ENCODE results near the gene COTL1.
A peak's percentile ranks its signal among the peaks of the same experiment; 100 is the strongest.

Gene COTL1

DNA sequence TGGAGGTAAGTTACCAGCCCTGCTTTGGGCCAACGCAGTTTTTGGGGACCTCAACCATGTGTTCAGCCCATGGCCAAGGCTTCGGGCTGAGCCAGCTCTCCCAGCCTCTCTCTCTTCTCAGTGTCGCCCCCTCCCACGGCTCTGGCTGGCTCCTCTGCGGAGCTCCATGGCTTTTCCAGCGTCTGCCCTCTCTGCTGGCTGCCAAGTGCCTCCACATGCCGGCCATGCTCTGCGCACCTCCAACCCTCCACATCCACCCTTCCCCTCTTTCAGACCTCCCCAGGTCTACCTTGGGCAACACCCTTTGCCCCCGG is 23.2 kb downstream of the COTL1 start:
- no peak for DNase-seq

DNA sequence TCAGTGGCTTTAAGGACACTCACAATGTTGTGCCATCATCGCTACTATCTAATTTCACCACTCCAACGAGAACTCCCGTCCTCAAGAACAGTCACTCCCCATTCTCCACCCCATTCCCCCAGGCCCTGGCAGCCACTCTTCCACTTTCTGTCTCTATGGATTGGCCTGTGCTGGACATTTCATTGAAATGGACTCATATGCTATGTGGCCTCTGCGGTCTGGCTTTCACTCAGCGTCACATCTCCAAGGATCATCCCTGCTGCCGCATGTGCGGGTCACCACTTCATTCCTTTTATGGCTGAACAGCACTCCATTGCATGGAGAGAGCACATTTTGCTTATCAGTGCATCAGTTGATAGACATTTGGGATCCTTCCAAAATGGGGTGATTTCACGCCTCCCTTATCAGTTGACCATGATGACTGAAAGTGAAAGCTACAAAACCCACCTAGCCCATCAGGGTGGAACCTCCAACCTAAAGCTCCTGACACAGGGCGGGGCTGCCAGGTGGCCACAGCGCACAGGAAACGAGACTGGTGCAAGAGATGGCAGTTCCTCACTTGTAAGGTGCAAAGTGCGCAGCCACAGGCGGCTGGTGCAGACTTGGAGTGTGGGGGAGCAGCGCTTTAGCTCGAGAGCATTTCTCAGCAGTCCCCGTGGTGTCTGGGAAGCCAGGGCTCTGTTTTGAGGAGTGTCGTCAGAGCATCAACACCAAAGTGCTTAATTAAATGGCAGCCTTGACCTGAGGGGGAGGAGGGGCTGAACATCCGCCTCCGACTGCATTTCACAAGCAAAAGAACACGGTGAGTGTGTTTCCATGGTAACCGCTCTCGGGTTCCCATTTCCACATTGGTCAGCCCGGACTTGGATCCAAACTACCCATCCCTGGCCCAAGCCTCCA is 23.8 kb downstream of the COTL1 start:
- peak; percentile 46 for DNase-seq

DNA sequence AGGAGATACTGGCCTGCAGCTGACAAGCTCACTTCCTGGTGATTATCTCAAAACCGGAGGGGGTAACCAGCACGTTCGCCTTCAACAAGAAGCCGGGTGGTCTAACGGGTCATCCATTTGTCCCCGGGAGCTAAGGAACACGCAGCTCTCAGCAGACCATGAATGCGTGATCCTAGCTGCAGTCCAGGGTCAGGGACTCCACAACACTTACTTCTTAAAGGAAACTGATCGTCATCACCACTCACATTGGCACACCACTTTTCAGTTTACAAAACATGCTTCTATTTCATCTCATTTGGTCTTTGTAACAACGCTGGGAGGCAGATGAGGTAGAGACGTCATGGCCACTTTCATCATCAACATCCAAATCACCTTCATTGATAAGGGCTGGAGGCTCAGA is 25.2 kb downstream of the COTL1 start:
- DNase-seq, result no peak

DNA sequence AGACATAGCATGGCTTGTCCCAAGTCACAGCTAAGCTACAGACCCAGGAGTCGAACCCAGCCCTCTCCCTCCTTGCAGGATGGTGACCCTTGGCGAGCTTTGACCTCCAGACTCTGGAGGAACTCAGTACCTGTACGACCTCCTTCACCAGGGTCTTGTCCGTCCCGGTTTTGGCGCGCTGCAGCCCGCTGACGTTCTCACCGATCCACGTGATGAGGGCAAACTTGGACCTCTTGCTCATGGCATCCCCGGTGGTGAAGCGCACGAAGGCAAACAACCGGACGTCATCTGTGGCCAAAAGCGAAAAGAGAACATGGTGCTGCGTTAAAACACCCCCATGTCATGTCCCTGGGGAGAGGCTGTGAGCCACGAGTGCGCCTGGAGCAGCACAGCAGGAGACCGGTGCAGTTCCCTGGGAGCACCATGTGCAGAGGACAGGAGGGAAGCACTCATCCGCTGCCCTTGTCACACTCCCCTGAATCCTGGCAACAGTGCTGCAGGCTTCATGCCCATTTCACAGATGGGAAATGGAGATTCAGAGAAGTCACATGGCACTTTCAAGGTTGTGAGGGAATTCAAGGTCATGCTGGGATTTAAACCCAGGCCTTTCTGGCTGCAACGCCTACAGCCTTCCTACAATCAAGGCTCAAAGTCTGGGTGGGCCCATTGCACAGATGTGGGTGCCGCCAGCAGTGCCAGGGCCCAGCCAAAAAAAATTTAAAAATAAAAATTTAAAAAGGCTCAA is 27.7 kb downstream of the COTL1 start:
- no peak for DNase-seq

DNA sequence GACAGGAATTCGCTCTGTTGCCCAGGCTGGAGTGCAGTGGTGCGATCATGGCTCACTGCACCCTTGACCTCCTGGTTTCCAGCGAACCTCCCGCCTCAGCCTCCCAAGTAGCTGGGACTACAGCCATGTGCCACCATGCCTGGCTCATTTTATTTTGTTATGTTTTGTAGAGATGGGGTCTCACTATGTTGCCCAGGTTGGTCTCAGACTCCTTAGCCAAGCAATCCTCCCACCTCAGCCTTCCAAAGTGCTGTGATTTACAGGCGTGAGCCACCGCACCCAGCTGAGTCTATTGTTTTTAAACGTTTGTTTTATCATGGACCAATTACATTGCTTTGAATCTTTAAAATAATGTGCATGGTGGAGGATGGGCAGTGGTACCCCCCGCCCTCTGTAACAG is 28.9 kb downstream of the COTL1 start:
- no peak for DNase-seq

DNA sequence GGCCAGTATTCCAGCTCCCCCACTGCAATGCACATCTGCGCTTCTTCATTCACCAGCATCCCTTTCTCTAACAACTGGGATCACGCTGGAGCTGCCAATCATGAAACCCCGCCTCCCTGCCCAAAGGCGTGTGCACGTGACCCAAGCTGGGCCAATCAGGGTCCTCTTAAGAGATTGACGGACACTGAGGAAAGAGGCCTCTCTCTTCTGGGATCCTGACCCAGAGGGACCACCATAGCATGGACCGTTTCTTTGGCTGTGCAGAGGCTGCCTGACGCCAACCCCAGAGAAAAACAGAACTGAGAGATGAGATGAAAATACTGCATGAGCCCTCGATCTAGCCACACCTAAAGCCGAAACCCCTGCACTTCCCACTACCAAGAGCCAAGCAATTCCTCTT is 32.0 kb downstream of the COTL1 start:
- DNase-seq, result no peak

DNA sequence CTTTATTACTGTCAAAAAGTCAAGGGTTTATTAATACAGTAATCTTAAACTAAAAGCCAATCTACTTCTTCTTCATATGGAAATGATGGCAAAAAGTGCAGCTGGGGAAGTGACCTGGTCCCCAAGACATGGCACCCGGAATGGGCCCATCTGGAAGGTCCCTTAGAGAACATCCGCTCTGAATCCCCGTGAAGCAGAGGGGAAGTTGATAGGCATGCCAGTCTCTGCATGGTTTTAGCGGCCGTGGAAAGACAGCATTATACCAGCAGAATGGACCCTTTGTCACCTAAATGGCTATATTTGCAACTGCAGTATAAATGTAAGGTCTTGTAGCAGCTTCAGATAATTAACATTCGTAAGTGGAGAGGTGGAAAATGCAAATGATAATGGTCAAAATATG is 32.4 kb downstream of the COTL1 start:
- DNase-seq, result no peak

DNA sequence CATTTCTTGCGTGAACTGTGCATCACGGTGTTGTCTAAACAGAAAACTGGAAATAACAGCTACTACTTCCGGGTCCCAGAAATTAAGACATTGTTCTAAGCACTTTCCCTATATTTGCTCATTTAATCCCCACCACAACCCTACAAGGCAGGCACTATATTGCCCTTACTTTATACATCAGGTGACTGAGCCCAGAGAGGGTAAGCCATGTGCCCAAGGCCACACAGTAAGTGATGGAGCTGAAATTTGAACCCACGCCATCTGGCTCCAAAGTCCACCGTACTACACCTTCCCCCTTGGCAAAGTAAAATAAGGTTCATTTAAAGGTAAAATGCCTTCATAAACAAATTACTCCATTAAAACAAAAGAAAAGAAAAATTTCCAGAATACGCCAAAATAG is 33.2 kb downstream of the COTL1 start:
- no peak for DNase-seq

DNA sequence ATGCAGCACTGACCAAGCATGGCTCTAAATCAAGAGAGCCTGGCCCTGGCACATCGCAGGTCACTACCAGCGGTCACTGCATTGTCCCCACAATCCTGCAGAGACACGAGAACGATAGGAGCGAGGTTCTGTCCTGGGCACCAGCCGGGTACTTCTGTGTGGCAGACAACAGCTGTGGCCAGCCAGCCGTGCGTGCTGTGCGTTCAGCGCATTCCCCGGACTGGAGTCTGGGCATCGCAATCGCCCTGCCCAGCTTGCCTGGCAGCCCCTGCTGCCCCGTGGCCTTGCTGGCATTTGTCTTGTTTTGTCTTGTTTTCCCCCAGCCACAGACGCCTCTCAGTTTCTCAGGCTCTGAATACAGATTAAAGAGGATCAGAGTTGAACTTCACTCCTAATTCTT is 33.9 kb downstream of the COTL1 start:
- no peak for DNase-seq

DNA sequence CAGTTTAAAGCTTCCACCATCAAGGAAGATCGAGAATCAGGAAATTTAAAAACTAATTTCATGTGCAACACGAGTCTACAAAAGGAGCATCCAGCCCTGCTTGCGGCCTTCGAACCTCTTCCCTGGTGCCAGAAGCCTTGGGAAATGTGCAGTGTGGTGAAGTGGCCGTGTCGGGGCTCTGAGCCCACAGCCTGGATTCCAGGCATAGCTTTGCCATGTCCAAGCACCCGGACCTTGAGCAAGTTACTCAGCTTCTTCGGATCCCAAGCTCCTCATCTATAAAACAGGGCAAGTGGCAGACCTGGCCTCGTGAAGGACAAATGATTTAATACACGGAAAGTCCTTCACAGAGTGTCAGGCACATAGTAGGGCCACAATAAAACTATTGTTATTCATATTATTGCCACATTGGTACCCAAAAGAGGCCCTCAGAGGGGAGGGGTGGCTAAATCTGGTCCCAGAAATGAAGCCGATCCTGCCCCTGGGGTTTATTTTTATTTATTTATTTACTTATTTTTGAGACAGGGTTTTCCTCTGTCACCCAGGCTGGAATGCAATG is 34.8 kb downstream of the COTL1 start:
- DNase-seq, result no peak

DNA sequence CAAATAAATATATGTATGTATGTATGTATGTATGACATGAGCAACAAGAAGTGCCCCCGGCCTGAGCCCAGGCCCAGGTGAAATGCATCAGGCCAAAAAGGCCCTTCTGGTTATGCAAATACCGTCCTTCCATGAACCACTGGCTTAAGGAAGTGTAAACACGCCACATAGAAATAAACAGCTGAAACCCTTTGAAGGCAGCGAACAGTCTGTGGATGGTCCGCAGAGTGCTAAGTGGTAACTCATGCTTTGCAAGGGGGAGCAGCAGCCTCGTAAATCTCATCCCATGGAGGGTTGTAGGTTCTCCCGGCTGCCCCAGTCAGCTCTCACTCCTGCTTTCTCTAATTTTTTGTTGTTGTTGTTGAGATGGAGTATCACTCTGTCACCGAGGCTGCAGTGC is 36.7 kb downstream of the COTL1 start:
- no peak for DNase-seq

DNA sequence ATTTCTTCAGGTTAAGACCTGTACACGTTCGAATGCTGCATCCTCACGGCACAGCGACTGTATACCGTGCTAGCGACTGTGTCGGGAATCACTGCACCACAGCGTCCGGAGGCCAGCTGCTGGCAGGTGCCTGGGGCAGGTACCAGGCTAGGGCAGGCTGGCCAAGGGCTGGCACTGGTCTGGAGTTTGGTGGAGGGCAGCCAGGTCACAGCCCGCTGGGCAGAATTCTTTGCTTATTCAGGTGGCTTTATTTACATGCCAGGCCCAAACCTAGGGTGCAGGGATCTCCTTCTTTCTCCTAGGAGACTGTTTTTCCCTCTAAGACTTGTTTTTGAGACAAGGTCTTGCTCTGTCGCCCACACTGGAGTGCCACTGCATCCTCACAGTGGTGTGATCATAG is 37.9 kb downstream of the COTL1 start:
- DNase-seq, result no peak

DNA sequence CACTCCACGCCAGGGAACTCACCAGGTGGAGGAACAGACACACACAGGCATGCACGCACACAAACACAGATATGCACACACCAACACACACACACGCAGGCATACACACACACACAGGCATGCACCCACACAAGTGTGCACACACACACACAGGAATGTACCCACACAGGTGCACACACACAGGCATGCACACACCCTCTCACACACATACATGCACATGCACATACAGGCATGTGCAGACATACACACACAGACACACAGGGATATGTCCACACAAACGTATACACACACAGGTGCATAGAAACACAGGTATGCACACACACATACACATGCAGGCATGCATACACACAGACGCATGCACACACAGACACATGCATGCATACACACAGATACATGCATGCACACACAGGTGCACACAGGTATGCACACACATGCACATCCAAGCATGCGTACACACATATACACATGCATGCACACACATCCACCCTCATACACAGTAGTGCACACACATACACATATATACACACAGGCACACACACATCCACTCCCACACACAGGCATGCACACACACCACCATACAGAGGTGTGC is 39.2 kb downstream of the COTL1 start:
- DNase-seq, result no peak

DNA sequence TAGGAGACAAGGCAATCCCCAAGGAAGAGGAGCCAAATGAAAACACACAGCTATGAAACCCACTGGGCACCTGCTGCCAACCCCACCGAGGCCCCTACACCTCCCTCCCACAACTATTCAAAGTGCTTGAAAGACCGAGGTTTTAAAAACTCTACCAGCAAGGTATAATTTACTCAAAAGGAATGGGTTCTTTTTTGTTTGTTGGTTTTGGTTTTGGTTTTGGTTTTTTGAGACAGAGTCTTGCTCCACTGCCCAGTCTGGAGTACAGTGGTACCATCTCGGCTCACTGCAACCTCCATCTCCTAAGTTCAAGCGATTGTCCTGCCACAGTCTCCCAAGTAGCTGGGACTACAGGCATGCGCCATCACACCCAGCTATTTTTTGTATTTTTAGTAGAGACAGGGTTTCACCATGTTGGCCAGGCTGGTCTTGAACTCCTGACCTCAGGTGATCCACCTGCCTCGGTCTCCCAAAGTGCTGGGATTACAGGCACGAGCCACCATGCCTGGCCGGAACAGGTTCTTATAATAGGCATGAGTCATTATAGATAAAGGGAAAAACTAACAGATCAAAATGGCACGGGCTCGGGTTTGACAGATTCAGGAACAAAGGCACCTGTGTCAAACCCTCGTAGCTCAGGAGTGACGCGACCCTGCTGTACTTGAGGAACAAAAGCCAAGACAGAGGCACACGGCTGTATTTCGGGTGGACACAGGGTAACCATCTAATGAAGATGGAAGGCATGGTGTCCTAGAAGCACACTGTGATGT is 40.7 kb downstream of the COTL1 start:
- DNase-seq, result no peak

DNA sequence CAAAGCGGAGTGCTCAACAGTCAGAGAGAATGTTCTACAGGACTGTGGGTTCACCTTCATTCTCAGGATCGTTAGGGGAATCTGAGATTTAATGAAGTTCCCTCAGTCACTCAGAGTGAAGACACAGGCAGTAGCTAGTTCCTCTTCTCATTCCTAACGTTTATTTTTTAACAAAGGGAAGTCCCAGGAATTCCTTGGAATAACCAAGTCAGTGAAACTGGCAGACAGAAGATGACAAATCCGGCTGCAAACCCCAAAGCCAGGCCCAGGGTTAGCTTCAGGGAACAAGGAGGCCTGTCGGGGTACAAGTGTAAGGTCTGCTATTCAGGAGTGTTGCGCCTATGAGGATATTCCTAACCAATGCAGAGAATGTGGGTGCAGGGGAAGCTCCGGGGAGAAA is 42.0 kb downstream of the COTL1 start:
- DNase-seq, result no peak

DNA sequence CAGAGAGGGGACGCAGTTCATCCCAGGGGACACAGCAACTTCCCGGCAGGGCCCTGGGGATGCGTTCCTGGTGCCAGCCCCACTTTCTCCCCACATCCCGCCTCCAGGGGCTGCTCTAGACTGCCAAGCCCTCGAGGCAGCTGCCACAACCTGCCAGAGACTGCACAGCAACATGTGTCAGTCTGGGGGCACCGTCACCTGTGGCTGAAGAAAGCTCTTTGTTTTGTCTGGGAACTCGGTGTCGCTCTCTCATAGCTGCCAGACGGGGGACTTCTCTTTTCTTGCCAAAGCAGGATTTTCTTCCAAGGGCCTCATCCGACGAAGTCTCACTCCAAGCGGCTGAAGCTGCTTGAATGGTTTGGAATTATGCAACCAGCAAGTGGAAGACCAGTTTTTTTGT is 43.7 kb downstream of the COTL1 start:
- DNase-seq, result no peak

DNA sequence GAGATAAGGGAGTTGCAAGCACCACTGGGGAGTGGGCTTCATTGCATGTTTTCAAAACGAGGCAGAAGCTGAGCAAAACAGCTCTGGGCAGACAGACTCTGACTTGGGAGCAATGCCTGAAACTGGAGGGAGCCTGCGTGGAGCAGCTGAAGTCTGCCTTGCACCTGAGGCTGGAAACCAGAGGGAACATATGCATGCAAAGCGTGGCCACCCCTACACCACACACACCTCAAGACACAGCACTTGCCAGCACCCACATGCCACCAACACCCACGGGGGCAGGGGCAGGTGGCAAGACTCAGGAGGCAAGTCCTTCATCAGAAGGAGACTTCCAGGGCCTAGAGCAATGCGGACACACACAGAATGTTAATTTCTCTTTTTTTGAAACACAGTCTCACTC is 45.8 kb downstream of the COTL1 start:
- no peak for DNase-seq

DNA sequence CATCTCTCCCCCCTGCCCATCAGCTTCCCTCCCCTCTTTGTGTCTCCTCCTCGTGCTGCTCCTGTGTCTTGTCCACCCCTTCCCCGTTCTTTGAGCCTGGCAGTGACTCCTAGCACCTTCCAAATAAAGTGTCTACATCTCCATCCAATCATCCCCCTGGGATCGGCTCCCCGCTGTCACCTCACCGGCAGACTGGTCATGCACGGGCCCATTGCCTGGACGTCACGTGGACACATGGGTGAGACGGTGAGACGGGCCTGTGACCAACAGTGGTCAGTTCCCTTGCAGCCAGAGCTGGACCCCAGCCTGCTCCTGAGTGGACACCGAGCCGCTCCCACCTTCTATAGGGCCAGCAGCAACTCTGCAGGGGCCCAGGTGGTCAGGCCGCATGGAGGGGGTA is 46.4 kb downstream of the COTL1 start:
- no peak for DNase-seq

DNA sequence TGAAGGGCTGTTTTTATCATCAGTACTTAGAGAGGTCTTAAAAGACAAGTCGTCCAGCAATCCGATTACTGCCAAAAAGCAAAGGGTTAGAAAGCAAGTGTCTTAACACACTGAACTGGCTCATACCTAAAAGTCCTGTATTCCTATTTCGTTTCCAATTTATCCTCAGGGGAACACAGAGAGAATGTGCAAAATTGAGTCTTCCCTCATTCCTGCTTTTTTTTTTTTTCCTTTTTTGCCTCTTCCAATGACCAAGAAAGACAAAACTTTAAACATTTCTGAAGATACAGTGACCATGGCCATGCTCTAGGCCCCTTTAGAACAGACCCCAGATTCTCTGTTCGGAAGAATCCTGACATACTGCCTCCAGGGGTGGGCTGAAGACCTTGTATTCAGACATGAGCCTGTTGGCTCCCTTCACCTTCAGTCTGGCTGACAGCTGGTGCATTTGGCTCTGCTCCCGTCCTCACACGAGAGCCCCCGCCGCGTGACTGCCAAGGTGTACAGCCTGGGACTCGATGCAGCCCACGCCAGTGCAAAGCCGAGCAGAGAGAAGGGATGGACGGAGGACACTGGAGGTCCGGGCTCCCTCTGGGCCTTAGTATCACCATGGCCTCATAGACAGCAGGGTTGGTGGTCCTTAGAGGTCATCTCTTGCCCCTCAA is 47.0 kb downstream of the COTL1 start:
- DNase-seq, result no peak

DNA sequence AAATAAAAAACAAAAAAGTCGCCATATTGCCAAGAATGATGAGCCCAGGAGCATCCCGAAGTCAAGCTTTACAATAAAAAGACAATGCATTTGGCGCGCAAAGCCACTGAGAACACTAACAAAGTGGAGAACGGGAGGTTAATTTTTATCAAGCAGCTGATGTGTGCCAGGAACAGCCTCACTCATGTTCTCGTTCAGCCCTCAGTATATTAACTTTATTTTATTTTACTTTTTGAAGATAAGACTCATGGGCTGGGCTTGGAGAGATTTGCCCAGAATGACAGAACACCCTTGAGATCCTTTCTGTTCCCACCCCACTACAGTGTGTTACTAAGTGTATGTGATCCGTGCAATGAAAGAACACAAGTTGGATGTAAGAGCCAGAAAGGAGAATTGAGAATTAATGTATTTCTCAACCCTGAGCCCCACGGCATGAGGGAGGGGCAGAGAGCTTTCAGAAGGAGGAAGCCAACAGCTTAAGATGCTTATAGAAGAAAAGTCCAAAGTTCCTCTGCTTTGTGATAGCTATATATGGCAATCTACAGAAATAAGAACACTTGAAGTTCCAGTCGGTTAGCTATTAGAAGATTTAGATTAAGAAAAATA is 48.4 kb downstream of the COTL1 start:
- DNase-seq, result no peak

DNA sequence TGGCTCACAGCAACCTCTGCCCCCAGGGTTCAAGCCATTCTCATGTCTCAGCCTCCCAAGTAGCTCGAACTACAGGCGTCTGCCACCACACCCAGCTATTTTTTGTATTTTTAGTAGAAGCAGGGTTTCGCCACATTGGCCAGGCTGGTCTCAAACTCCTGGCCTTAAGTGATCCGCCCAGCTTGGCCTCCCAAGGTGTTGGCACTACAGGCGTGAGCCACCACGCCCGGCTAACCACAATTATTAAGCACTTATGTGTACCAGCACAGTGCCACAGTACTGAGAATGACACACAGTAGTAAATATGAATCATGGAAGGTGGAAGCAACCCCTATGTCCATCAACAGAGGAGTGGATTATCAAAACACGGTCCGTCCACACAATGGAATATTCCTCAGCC is 49.8 kb downstream of the COTL1 start:
- no peak for DNase-seq

DNA sequence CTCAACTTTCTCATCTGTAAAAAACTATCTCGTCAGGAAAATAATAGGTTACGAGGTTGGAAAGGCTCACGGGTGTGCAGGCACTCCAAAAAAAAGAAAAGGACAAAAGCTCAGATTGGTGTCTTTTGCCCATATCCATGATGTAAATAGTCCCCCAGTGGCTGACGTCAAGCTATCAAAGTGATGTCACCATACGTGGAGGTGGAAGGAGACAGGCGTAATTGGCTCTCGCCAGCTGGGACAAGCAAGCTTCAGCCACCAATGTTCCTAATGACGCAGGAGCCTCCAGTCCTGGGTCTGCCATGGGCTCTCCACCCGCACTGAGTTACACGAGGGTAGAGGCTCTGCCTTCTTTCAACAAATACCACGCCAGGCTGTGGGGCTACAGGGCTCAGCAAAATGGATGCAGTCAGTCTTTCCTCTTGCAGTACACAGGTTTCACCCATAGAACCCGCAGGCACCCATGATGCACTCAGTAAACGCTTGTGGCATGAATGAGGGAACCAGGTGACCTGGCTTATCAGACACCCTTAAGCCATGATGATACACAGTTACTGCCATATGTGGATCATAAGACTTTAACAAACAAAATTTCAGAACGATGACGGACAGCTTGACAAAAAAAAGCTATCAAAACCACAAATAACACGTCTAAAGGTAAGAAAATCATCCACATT is 50.5 kb downstream of the COTL1 start:
- no peak for DNase-seq

Measured in DMS79 treated with DMSO at 0.1 percent for 48 hours (cell line).